ENCODE data around the gene UNC5B. TPM values are rescaled to one million over a fixed set of nuclear protein-coding genes. Genes with fewer than 3 reads are reported as not detected.

UNC5B gene
- polyA plus RNA-seq, 1 experiment, result 27.4 TPM

DNA sequence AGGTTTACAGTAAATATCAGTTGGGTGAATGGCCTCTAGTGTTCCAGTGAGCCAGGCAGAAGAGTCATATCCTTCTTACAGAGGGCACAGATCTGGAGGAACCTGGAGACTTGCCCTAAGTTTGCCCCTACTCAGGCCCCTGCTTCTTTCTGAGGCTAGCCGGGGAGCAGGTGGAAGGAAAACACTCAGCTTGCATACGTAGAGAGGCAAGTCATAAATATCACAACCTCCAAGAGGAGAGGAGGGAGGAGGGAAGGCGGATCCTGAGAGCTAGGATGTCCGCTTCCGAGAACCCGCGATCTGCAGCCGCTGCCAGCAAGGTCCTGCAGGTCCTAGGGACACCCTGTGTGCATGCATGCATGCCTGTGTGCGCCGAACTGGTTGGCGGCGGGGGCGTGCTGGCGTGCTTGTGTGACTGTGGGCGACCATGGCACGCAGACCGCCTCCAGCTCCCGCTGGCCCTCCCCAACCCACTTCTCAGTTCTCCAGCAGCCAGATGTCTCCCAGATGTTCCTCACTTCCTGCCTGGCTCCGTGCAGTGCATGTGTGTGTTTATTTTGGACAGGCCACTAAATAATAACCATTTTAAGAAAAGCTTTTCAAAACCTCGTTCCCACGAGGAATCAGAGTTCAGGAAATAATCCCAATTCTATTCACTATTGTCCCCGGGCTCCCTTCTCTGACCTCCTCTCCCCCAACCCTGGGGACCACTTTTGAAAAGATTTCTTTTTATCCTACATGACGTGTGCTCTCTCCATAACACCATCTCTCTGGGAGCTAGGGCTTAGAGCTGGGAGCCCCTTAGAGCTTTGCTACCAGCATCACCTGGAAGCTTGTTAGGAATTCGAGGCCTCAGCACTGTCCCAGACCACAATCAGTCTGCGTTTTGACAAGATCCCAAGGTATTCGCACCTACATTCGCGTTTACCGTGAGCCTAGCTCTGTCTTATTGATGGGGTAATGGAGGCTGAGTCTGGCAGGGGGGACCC, 32.4 kb downstream of the UNC5B start:
- CTCF ChIA-PET, result interaction anchor here (0.6 to 8.2 kb wide), 12 partner anchors 8 to 202 kb away, joined by 3 to 48 read pairs (median 4); partner anchors contain the start of gene UNC5B
- DNase-seq (ENCODE audit: low read depth), result peak; percentile 94
- POLR2A ChIA-PET, result no interaction called here
- TF ChIP-seq, protein P1, sequence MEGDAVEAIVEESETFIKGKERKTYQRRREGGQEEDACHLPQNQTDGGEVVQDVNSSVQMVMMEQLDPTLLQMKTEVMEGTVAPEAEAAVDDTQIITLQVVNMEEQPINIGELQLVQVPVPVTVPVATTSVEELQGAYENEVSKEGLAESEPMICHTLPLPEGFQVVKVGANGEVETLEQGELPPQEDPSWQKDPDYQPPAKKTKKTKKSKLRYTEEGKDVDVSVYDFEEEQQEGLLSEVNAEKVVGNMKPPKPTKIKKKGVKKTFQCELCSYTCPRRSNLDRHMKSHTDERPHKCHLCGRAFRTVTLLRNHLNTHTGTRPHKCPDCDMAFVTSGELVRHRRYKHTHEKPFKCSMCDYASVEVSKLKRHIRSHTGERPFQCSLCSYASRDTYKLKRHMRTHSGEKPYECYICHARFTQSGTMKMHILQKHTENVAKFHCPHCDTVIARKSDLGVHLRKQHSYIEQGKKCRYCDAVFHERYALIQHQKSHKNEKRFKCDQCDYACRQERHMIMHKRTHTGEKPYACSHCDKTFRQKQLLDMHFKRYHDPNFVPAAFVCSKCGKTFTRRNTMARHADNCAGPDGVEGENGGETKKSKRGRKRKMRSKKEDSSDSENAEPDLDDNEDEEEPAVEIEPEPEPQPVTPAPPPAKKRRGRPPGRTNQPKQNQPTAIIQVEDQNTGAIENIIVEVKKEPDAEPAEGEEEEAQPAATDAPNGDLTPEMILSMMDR (IDR thresholded peaks at IDR 0.05; ENCODE audit: insufficient read depth, low read depth, low read length), result no peak
- no peaks in the 10 kb centered on the region for H3K36me3 ChIP-seq (ENCODE audit: control insufficient read depth, insufficient read depth, low read length)
- no peak overlapping the region for H3K4me3 ChIP-seq (ENCODE audit: low read depth, low read length)
- H3K27me3 ChIP-seq (ENCODE audit: control insufficient read depth, insufficient read depth, low read length), result no peaks in the 10 kb centered on the region

DNA sequence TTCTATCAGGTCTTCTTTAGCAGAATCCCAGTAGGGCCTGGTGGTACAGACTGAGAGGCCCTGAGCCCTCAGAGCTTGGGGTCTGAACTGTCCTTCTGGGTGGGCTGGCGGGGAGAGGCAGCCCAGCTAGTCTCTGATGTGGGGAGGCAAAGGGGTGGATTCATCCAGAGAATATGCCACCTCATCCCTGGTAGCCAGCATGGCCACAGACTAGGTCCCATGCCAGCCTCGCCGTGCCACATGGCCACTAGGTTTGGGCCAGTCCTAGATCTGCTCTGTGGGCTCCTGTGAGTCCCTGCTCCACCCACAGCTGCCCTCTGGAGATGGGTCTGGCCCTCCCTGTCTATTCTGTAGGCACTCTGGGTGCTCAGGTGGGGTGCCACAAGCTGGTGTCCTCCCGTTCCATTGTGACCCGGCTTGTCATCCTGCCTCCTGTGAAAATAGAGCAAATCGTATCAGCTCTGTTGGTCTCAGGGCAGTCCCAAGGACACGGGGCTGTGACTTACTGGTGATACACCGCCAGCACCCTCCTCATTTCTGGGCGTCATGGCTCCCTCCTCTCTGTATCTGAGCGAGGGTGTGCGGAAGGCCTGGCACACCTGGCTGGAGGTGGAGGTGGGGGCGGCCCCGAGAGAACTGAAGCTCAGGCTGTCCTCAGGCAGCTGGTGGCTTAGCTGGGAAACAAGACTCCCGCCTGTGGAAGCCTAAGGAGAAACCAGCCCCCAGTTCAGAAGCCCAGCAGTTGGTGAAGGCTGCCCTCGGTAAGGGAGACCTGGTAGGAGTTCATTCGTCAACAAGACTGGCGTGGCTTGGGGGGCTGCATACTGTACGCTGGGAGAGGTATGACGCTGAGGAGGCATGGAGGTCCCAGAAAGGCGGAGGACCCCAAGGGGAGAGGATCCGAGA, 33.3 kb downstream of the UNC5B start:
- no peaks in the 10 kb centered on the region for H3K27me3 ChIP-seq (ENCODE audit: control insufficient read depth, insufficient read depth, low read length)
- H3K4me3 ChIP-seq (ENCODE audit: low read depth, low read length), result no peak overlapping the region
- no peak for DNase-seq (ENCODE audit: low read depth)
- ChIA-PET POLR2A (no interaction called here), CTCF (interaction anchor here (0.6 to 8.2 kb wide), 10 partner anchors 9 to 201 kb away, joined by 3 to 48 read pairs (median 4); partner anchors contain the start of gene UNC5B)
- TF ChIP-seq, protein P1 (IDR thresholded peaks at IDR 0.05; ENCODE audit: insufficient read depth, low read depth, low read length), result no peak
- no peaks in the 10 kb centered on the region for H3K36me3 ChIP-seq (ENCODE audit: control insufficient read depth, insufficient read depth, low read length)

DNA sequence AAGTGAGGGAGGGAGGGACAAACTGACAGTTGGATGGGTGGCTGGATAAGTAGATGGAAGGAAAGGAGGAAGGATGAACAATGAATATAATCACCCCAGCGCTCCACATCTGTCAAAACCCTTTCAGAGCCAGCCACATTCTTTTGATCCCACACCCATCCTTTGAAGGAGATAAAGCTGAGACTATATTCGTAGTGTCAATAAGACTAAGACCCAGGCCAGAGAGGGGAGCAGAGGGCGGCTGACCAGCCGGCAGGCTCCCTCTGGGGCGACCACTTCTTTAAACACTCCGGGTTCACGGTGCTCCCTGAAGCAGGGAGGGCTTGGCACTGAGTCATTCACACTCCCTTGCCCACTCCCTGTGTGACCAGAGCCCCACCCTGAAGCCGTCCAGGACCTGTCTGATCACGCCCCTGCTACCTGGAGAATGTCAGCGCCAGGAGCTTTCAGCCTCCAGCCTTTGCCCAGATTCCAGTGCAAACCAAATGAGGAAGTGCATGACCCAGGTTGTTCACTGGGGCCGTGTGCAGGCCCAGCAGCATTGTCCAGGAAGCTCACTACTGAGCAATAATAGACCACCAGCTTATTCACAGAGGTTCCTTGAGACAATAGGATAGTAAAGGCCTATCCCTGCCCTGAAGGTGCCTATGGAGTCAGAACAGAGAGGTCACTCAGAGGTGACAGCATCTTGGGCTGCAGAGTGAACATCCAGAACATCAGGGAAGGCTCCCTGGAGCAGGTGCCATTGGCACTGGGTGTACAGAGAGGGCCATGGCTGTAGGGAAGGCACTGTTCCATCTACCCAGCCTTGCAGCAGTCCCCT, 34.4 kb downstream of the UNC5B start:
- no peak overlapping the region for H3K4me3 ChIP-seq (ENCODE audit: low read depth, low read length)
- H3K27me3 ChIP-seq (ENCODE audit: control insufficient read depth, insufficient read depth, low read length), result no peaks in the 10 kb centered on the region
- no peaks in the 10 kb centered on the region for H3K36me3 ChIP-seq (ENCODE audit: control insufficient read depth, insufficient read depth, low read length)
- POLR2A ChIA-PET, result no interaction called here
- no peak for DNase-seq (ENCODE audit: low read depth)
- CTCF ChIA-PET, result interaction anchor here (1.5 to 8.2 kb wide), 3 partner anchors 9 to 22 kb away, joined by 4 to 48 read pairs (median 14); no protein-coding TSS in a partner anchor
- TF ChIP-seq, protein P1 (IDR thresholded peaks at IDR 0.05; ENCODE audit: insufficient read depth, low read depth, low read length), result no peak

DNA sequence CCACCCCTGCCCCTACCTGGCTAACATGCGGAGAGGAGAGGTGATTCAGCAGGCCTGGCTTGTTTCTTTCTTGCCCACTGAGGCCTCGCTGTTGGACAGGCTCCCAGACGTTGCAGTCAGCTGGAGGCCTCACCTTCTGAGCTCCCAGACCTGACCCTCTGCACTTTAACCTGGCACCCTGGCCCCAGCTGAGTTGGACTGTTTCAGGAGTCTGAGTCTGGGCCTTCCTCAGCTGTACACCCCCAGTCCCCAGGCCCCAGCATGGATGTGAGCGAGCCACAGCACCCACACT, 35.0 kb downstream of the UNC5B start:
- H3K27me3 ChIP-seq (ENCODE audit: control insufficient read depth, insufficient read depth, low read length), result no peaks in the 10 kb centered on the region
- no peaks in the 10 kb centered on the region for H3K36me3 ChIP-seq (ENCODE audit: control insufficient read depth, insufficient read depth, low read length)
- ChIA-PET CTCF (interaction anchor here (1.5 to 8.2 kb wide), 2 partner anchors 8 to 21 kb away, joined by 4 to 48 read pairs; no protein-coding TSS in a partner anchor), POLR2A (no interaction called here)
- DNase-seq (ENCODE audit: low read depth), result no peak
- TF ChIP-seq, protein P1 (IDR thresholded peaks at IDR 0.05; ENCODE audit: insufficient read depth, low read depth, low read length), result no peak
- no peak overlapping the region for H3K4me3 ChIP-seq (ENCODE audit: low read depth, low read length)
